GM21723 (cell line): ENCODE data around the gene GPC3.
"Not testable (repeated sequence)": the region's sequence is repeated elsewhere in the genome, so short reads cannot be mapped to it uniquely, and the experiment has no call there.

Experiments used
- ATAC-seq: cut with Tn5 transposase; IDR thresholded peaks from one replicate; pipeline ENCODE4 v1.9.1; 2021; ENCODE audit warnings: mild to moderate bottlenecking, moderate library complexity; ENCODE audit not compliant: unreplicated experiment

GPC3 gene

DNA sequence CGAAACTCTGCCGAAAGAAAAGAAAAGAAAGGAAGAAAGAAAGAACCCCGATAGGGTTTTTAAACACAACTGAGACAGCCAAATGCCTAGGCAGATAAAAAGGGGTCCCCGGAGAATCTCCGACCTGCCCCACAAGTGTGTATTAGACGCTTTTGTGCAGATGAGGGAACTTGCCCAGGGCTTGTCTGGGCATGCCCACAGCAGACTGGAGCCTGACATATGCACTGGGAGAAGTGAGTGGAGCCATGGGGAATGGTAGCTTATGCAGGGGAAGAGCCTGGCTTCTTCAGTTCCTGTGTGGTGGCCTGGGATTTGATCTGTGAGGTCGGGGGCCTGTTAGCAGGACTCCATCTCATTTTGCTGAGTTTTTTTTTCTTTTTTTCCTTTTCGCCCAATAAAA is 199.0 kb downstream of the GPC3 start:
- no peak for ATAC-seq

- ATAC-seq, result peak; percentile 82
Measured at GRCh38 chrX:133783274-133783673, 202.1 kb downstream of the GPC3 start.

DNA sequence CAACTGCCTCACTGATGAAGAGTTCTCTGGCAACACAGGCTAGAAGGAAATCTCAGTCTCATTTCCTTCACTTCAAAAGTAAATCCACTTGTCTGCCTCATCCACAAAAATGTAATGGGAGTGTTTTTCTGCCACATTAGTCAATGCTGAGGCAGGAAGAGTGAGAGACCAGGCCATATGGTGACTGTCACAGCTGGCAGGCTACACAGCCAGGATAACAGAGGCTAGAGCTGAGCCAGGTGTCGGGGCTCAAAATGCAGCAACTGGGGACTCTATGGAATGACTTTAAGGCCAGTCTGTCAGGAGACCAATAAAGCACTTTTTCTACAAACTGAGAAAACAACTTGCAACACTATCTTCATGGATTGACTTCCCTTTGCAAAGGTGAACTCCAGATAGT is 204.2 kb downstream of the GPC3 start:
- no peak for ATAC-seq

- no peak for ATAC-seq
Measured at GRCh38 chrX:133776072-133776471, 209.3 kb downstream of the GPC3 start.

GRCh38 chrX:133774807-133775206 is 210.6 kb downstream of the GPC3 start:
- no peak for ATAC-seq

DNA sequence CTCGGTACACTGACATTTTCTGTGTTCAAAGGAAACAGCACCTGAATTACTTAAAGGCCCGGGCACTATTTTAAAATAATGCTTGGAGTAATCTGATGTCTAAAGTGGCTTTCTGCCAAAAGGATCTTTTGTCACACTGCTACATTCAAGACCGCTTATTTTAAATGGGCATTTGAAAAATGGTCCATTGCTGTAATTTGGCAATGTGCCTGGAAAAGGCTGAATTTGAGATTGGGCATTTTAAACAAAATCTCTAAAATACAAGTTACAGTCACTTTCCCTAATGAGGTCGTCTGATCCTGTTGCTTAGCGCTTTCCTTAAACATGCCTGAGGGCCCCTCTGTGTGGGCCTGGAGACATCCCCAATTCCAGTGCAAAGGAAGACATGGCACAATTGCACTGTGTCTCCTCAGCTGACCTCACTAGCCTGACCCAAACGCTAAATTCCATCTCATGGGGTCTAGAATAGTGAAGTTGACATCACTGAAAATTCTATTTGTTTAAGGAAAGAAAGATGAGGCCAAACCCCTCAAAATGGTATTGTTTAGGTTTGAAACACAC is 214.2 kb downstream of the GPC3 start:
- ATAC-seq, result no peak

- ATAC-seq, result not testable (repeated sequence)
Measured at GRCh38 chrX:133762976-133763548, 222.3 kb downstream of the GPC3 start.

GRCh38 chrX:133754657-133755056 is 230.7 kb downstream of the GPC3 start:
- no peak for ATAC-seq

DNA sequence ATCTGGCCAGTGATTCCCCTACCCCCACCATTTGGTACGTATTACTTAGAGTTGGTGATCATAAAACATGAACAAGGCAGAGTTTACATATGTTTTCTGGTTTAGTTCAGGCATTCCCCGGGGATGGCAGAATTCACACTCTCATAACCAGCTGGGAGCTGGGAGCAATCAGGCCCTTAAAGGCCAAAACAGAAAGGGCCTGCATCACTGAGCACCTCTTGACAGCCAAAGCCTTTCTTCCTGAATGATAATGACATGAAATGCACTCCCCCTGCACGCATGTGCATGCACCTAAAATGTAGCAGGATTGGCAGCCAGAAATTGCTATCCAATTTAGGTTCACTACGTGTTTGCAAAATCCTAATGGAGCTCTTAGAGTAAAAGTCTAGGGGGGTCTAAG is 235.4 kb downstream of the GPC3 start:
- no peak for ATAC-seq

DNA sequence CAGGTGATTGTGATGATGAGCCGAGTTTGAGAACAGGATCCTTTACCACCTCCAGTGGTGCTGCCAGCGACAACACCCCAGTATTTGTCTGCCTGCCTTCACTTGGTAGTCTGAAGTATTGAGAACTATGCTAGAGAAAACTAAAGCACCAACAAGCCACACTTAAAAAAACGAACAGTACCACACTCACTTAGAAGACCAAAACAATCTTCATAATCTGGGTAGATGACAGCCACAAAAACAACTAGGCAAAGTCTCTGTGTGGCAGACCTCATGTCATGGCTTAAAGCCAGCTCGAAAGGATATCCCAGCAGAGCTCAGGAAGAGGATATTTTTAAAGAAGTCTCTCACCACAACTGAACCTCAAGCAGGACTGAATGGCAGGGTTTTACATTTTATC is 236.0 kb downstream of the GPC3 start:
- no peak for ATAC-seq

- no peak for ATAC-seq
Measured at GRCh38 chrX:133747196-133747595, 238.2 kb downstream of the GPC3 start.

DNA sequence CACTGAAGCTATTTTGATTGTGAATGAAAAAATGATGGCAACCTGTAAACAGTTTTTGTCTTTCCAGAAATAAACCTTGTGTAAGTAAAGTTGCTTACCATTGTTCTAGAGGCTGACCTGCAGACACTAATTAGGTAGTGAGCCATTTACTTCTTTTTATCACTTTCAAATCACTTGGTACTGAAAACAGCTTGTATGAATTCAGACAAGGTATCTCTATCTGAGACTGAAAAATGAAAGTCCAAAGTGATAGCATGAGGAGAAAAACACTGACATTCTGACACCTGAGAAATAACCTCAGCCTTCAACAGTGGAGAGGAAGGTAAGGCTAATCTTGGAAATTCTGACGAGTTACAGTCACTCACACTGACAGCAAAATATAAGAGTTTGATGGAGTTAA is 238.8 kb downstream of the GPC3 start:
- ATAC-seq, result no peak

DNA sequence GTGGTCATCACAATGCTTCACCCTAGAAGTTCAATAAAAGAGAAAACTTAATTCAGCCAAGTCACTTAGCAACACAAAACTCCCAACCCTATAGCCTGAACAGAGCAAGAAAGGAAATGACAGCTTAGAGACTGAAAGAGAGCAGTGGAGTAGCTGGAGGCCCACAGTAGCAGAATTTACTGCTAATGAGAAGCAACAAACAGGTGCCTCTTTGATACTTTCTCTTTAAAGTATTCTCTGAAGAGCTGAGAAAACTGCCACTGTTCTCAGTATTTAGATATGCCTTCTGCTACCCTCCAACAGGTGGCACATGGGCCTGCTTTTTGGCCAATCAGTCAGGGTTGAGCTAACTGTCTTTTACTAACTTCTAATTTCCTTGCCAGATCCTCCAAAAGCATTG is 240.0 kb downstream of the GPC3 start:
- peak; percentile 72 for ATAC-seq

- ATAC-seq, result no peak
Measured at GRCh38 chrX:133742602-133743305, 242.6 kb downstream of the GPC3 start.

GRCh38 chrX:133741303-133741702 is 244.1 kb downstream of the GPC3 start:
- ATAC-seq, result no peak

- no peak for ATAC-seq
Measured at GRCh38 chrX:133726642-133727041, 258.8 kb downstream of the GPC3 start.

- no peak for ATAC-seq
Measured at GRCh38 chrX:133726211-133726630, 259.2 kb downstream of the GPC3 start.

DNA sequence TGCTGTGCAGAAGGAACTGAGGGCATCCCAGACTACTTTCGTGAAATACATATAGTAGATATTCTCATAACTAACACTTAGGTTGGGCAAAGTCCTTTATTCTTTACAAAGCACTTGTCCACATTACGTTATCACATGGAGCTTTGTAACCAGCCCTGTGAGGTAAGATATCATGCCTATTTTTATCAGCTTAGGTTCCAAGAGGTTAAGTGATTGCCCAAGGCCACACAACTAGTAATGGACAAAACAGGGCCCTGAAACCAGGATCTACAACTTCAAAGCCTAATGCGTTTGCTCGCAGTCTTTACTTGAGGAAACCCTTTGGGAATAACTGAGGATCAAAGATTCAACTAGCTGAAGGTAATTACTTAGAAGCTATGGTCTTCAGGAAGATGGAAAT is 261.5 kb downstream of the GPC3 start:
- ATAC-seq, result no peak

DNA sequence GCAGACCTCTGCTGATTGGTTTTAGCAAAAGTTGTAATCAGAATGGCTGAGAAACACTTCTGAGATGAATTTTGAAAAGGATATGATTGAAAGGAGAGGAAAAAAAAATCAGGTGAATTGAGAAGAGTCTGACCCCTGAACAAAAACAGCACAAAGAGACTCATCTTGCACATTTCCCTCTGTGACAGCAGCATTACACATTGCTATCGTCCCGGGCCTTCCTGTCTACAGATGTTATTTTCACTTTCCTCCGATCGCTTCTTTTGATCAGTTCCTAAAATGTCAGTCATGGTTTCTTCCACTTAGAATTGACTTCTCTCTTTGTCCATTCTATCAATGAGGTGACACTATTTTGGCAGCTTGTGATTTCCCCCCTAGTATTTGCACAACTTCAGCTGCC is 262.6 kb downstream of the GPC3 start:
- ATAC-seq, result peak; percentile 60

GRCh38 chrX:133720269-133720668 is 265.1 kb downstream of the GPC3 start:
- not testable (repeated sequence) for ATAC-seq

GRCh38 chrX:133715715-133716114 is 269.7 kb downstream of the GPC3 start:
- ATAC-seq, result no peak

DNA sequence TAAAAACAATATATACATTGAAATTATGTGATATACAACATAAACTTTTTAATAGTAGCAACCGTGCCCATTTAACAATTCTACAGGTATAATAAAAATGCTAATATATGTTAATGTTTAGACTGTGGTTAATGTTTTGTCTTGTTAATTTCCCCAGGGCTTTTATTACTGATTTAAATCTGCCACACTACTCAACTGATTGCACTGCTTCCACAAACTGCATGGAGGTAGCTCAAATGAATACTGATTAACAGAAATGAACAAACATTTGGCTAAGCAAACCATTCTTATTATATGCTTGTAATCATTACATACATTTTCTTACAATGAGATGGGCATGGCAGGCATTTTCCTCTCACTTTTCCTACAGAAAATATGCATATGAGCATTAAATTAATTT is 275.9 kb downstream of the GPC3 start:
- ATAC-seq, result no peak

DNA sequence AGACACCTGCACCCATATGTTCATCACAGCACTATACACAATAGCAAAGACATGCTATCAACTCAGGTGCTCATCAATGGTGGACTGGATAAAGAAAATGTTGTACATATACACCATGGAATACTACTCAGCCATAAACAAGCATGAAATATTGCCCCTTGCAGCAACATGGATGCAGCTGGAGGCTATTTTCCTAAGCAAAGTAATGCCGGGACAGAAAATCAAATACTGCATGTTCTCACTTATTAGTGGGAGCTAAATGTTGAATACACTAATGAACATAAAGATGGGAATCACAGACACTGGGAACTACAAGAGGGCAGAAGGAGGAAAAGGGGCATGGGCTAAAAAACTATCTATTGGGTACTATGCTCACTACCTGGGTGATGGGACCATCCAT is 278.5 kb downstream of the GPC3 start:
- no peak for ATAC-seq
